ENCODE measurements around the gene IL36G.

GRCh38 chr2:112936927-112937232 is 40.9 kb upstream of the IL36G start:
- no peak for TF ChIP-seq POLR2G (IDR thresholded peaks at IDR 0.05; ENCODE audit: low read depth, low read length)
- TF ChIP-seq, protein P1, sequence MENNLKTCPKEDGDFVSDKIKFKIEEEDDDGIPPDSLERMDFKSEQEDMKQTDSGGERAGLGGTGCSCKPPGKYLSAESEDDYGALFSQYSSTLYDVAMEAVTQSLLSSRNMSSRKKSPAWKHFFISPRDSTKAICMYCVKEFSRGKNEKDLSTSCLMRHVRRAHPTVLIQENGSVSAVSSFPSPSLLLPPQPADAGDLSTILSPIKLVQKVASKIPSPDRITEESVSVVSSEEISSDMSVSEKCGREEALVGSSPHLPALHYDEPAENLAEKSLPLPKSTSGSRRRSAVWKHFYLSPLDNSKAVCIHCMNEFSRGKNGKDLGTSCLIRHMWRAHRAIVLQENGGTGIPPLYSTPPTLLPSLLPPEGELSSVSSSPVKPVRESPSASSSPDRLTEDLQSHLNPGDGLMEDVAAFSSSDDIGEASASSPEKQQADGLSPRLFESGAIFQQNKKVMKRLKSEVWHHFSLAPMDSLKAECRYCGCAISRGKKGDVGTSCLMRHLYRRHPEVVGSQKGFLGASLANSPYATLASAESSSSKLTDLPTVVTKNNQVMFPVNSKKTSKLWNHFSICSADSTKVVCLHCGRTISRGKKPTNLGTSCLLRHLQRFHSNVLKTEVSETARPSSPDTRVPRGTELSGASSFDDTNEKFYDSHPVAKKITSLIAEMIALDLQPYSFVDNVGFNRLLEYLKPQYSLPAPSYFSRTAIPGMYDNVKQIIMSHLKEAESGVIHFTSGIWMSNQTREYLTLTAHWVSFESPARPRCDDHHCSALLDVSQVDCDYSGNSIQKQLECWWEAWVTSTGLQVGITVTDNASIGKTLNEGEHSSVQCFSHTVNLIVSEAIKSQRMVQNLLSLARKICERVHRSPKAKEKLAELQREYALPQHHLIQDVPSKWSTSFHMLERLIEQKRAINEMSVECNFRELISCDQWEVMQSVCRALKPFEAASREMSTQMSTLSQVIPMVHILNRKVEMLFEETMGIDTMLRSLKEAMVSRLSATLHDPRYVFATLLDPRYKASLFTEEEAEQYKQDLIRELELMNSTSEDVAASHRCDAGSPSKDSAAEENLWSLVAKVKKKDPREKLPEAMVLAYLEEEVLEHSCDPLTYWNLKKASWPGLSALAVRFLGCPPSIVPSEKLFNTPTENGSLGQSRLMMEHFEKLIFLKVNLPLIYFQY (CRISPR knock-in tag; IDR thresholded peaks at IDR 0.05; ENCODE audit: borderline replicate concordance): no peak
- TF ChIP-seq POLR2A (IDR thresholded peaks at IDR 0.05; ENCODE audit: insufficient read depth in 1 of 2, low read depth in 2 of 2, low read length in 2 of 2): no peak

Measured in HepG2 (cell line).